KMS-11 (cell line): ENCODE data around the gene LSG1.

Source experiments
- H2AFZ ChIP-seq: fragments of 200-600 bp; sonication (generic); 2 replicates; pipeline ENCODE4 v1.6.1; 2016; ENCODE audit warnings: antibody characterized with exemption, mixed run types, low read depth
- H3K27ac ChIP-seq: fragments of 200-600 bp; sonication (generic); 2 replicates; pipeline ENCODE4 v1.6.1; 2016; ENCODE audit warnings: mild to moderate bottlenecking, mixed run types
- H3K27me3 ChIP-seq: fragments of 200-600 bp; sonication (generic); 2 replicates; pipeline ENCODE4 v1.6.1; 2017; ENCODE audit warnings: mild to moderate bottlenecking, low read depth, mixed run types, moderate library complexity; ENCODE audit not compliant: insufficient read depth
- H3K36me3 ChIP-seq: fragments of 200-600 bp; sonication (generic); 2 replicates; pipeline ENCODE4 v1.6.1; 2017; ENCODE audit warnings: mild to moderate bottlenecking, mixed run types; ENCODE audit not compliant: insufficient read depth
- H3K4me1 ChIP-seq: fragments of 200-600 bp; sonication (generic); 2 replicates; pipeline ENCODE4 v1.6.1; 2016; ENCODE audit warnings: mild to moderate bottlenecking, low read depth, mixed run types; ENCODE audit not compliant: poor library complexity, severe bottlenecking
- H3K4me2 ChIP-seq: fragments of 200-600 bp; sonication (generic); 2 replicates; pipeline ENCODE4 v1.7.0; 2016; ENCODE audit warnings: mild to moderate bottlenecking, mixed run types
- H3K4me3 ChIP-seq: fragments of 200-600 bp; sonication (generic); IDR thresholded peaks from 2 replicates; pipeline ENCODE4 v1.6.1; 2017; ENCODE audit warnings: low read depth, low read length, mixed read lengths; ENCODE audit not compliant: insufficient read depth
- H3K79me2 ChIP-seq: fragments of 200-600 bp; sonication (generic); 2 replicates; pipeline ENCODE4 v1.6.1; 2016; ENCODE audit warnings: low read depth, mixed run types; ENCODE audit not compliant: insufficient read depth
- H3K9ac ChIP-seq: fragments of 200-600 bp; sonication (generic); 2 replicates; pipeline ENCODE4 v1.6.1; 2016; ENCODE audit warnings: mild to moderate bottlenecking, mixed run types
- H4K20me1 ChIP-seq: fragments of 200-600 bp; sonication (generic); 2 replicates; pipeline ENCODE4 v1.6.1; 2016; ENCODE audit warnings: mild to moderate bottlenecking, mixed run types; ENCODE audit not compliant: insufficient read depth
- TF ChIP-seq, protein P1 (sequence below): fragments of 200-600 bp; sonication (generic); conservative IDR thresholded peaks from 2 replicates; pipeline ENCODE4 v1.6.1; 2017; ENCODE audit warnings: low read depth, mild to moderate bottlenecking, antibody characterized with exemption, low read length, moderate library complexity, mixed read lengths

The LSG1 gene

DNA sequence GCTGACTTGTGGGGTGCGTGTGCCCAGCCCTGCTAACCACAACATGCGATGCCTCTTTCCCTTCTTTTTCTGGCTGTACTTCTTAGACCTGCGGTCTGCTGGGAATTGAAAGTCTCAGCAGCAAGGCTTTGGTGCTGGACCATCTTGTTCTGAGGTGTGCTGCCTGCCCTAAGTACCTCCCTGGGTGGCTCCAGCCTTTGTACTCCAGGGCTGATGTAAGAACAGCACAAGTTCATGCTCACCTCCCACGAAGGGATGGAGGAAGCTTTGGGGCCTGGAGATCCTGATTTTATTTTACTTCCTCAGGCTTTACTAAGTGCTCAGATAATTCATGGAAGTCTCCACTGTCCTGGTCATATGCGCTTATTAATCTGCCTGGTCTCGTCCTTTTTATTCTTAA, 42.6 kb upstream of the LSG1 start:
- TF ChIP-seq, protein P1, sequence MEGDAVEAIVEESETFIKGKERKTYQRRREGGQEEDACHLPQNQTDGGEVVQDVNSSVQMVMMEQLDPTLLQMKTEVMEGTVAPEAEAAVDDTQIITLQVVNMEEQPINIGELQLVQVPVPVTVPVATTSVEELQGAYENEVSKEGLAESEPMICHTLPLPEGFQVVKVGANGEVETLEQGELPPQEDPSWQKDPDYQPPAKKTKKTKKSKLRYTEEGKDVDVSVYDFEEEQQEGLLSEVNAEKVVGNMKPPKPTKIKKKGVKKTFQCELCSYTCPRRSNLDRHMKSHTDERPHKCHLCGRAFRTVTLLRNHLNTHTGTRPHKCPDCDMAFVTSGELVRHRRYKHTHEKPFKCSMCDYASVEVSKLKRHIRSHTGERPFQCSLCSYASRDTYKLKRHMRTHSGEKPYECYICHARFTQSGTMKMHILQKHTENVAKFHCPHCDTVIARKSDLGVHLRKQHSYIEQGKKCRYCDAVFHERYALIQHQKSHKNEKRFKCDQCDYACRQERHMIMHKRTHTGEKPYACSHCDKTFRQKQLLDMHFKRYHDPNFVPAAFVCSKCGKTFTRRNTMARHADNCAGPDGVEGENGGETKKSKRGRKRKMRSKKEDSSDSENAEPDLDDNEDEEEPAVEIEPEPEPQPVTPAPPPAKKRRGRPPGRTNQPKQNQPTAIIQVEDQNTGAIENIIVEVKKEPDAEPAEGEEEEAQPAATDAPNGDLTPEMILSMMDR: no peak
- no peak overlapping the region for H3K9ac ChIP-seq
- no peaks in the 10 kb centered on the region for H3K79me2 ChIP-seq
- H3K27ac ChIP-seq: no peak overlapping the region
- no peak overlapping the region for H3K4me2 ChIP-seq
- no peaks in the 10 kb centered on the region for H3K4me1 ChIP-seq
- H4K20me1 ChIP-seq: no peaks in the 10 kb centered on the region
- no peaks in the 10 kb centered on the region for H3K36me3 ChIP-seq
- no peaks in the 10 kb centered on the region for H3K27me3 ChIP-seq
- H2AFZ ChIP-seq: no peak overlapping the region
- H3K4me3 ChIP-seq: no peak overlapping the region

DNA sequence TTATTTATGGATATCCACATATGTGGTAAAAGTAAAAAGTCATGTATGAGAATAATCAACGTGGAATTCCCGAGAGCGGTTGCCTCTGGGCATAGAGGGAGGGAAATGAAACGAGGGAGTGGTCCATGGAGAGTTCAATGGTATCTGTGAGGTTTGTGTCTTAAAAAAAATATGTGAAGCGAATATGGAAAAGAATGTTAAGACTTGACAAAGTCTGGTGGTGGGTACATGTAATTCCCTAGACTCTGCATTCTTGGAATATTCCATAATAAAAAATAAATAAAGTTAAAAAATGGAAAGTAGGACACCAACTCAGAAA, 42.1 kb upstream of the LSG1 start:
- no peak overlapping the region for H3K27ac ChIP-seq
- H2AFZ ChIP-seq: no peak overlapping the region
- no peaks in the 10 kb centered on the region for H3K36me3 ChIP-seq
- no peak overlapping the region for H3K4me3 ChIP-seq
- TF ChIP-seq, protein P1: no peak
- no peaks in the 10 kb centered on the region for H3K4me1 ChIP-seq
- H4K20me1 ChIP-seq: no peaks in the 10 kb centered on the region
- no peak overlapping the region for H3K9ac ChIP-seq
- no peaks in the 10 kb centered on the region for H3K27me3 ChIP-seq
- H3K79me2 ChIP-seq: no peaks in the 10 kb centered on the region
- H3K4me2 ChIP-seq: no peak overlapping the region

DNA sequence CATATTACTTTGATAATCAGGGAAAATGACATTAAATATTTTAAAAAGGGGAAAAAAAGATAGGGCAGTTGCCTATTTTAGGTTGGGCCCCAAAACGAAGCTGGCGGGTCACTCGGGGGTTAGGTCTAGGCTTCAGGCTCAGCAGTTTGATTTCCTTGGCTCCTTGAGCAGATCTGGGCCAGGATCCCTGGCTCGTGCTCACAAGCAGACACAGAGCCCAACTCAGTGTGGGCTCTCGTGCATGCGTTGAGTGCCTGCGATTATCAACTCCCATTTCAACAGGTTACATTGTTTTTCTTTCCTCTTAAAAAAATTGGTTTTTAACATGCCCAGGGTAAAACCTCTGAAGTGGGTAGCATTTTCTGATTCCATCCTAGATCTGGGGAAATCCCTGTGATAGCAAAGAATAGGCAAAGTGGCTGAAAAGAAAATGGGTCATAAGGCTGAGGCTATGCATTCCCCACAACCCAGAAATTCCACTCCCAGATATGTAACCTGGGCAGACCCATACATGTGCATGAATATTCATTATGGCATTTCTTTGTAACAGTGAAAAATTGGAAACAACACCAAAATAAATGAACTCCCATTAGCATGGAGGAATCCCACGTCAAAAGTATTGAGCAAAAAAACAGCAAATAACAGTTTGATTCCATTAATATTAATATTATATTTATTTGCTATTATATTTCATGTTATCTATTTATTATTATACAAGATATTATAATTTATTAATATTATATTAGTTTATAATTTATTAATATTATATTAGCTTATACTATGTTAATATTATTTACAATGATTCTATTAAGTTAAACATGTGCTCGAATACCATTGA, 41.5 kb upstream of the LSG1 start:
- no peaks in the 10 kb centered on the region for H3K79me2 ChIP-seq
- no peak overlapping the region for H3K27ac ChIP-seq
- H4K20me1 ChIP-seq: no peaks in the 10 kb centered on the region
- H3K9ac ChIP-seq: no peak overlapping the region
- H3K4me3 ChIP-seq: no peak overlapping the region
- H3K36me3 ChIP-seq: no peaks in the 10 kb centered on the region
- no peak overlapping the region for H3K4me2 ChIP-seq
- H3K27me3 ChIP-seq: no peaks in the 10 kb centered on the region
- TF ChIP-seq, protein P1: no peak
- no peak overlapping the region for H2AFZ ChIP-seq
- H3K4me1 ChIP-seq: no peaks in the 10 kb centered on the region

DNA sequence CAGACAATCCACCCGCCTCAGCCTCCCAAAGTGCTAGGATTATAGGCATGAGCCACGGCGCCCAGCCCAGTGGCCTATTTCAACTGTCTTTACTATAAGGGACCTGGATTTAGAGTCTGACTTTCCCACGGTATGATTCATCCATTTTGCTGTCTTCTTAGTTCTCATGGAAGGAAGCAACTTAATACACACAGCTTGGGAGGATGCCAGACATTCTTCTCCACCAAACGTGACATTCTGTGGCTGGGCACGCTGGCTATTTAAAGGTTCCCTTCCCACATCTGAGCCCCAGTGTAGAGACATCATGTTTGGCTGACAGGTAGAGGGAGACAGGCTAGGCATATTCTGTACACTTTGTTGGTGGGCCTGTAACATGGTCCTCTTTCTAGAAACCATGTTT, 39.9 kb upstream of the LSG1 start:
- Histone ChIP-seq H3K9ac (no peak overlapping the region), H3K79me2 (no peaks in the 10 kb centered on the region), H2AFZ (no peak overlapping the region), H3K4me1 (no peaks in the 10 kb centered on the region), H3K27ac (no peak overlapping the region), H4K20me1 (no peaks in the 10 kb centered on the region), H3K4me3 (no peak overlapping the region), H3K4me2 (no peak overlapping the region), H3K27me3 (no peaks in the 10 kb centered on the region), H3K36me3 (no peaks in the 10 kb centered on the region)
- TF ChIP-seq, protein P1: no peak
